Liver (tissue), 3 donors: ENCODE results near the gene WDR86.

Source experiments
- GABPA ChIP-seq, 2 donors: IDR thresholded peaks in 1 of 2; conservative IDR thresholded peaks in 1 of 2; 2 replicates each; pipeline ENCODE4 v1.6.1; 2016; ENCODE audit warnings: antibody characterized with exemption in 2 of 2, mild to moderate bottlenecking in 1 of 2, moderate library complexity in 1 of 2
- TF ChIP-seq, protein P1 (sequence below): fragments of 150-350 bp; IDR thresholded peaks from 2 replicates; pipeline ENCODE4 v1.5.1; 2017; ENCODE audit warnings: improper control_type of control experiment, low read depth, low read length; ENCODE audit not compliant: missing input control
- donor health status: healthy.
- donor health status: healthy.

DNA sequence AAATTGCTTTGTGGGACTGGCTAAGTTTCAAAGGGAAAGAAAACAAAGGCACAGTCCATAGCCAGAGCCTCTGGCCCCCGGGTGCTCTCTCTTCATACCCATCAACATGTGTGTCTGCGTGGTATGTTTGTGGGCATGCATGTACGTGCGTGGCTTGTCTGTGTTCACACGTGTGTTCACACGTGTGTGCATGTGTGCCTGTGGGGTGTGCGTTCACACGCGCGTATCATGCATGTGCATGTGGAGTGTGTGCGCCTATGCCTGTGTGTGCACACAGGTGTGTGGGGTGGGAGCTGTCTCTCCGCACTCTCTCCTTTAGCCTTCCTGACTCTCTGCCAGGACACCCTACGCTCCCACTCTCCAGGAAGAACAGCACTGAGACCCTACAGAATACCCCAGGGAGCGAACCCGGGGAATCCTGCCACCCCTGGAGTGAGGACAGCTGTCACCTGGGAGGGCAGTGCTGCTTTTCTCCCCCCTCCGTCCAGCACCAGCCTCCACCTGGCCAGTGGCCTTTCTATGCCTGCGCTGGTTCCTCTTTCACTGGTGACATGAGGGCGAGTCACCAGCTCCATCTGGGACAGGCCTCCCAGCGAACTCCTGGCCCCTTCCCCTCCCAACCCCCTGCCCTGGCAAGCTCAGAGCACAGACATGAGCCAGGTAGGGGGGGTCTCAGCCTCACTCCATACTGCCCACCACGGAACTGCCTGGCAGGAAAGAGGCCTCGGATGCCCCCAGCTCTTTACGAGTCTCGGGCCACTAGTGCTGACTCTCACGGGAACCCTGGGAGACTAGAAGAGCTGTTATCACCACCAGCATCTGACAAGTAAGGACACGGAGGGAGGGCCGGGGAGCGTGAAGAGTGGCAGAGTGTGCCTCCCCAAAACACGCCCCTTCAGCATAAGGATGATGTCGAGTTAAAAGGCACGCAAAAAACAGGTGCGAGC lies 16.5 kb downstream of the WDR86 start:
- TF ChIP-seq, protein P1, sequence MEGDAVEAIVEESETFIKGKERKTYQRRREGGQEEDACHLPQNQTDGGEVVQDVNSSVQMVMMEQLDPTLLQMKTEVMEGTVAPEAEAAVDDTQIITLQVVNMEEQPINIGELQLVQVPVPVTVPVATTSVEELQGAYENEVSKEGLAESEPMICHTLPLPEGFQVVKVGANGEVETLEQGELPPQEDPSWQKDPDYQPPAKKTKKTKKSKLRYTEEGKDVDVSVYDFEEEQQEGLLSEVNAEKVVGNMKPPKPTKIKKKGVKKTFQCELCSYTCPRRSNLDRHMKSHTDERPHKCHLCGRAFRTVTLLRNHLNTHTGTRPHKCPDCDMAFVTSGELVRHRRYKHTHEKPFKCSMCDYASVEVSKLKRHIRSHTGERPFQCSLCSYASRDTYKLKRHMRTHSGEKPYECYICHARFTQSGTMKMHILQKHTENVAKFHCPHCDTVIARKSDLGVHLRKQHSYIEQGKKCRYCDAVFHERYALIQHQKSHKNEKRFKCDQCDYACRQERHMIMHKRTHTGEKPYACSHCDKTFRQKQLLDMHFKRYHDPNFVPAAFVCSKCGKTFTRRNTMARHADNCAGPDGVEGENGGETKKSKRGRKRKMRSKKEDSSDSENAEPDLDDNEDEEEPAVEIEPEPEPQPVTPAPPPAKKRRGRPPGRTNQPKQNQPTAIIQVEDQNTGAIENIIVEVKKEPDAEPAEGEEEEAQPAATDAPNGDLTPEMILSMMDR = no peak
- no peak for TF ChIP-seq GABPA (IDR thresholded peaks at IDR 0.05 in 1 of 2, conservative IDR thresholded peaks at IDR 0.05 in 1 of 2)
